Spinal cord (tissue), 10 donors: ENCODE measurements around the gene UGT1A3. TPM values are rescaled to one million over a fixed set of nuclear protein-coding genes. Genes with fewer than 3 reads are reported as not detected.
A peak's percentile ranks its signal among the peaks of the same experiment; 100 is the strongest.

Source experiments
- DNase-seq, 6 donors: peaks; one replicate each; pipeline versions ENCODE4 v3.0.0 to v3.0.0-alpha.2; 2013 to 2015; ENCODE audit warnings: low spot score in 6 of 6, low read depth in 4 of 6
- H3K27ac ChIP-seq: one replicate; pipeline ENCODE4 v1.5.1; 2013; ENCODE audit warnings: low read depth, low read length, control low read depth
- H3K27me3 ChIP-seq: one replicate; pipeline ENCODE4 v1.6.1; 2013; ENCODE audit warnings: low read length; ENCODE audit not compliant: control insufficient read depth, insufficient read depth
- H3K36me3 ChIP-seq: one replicate; pipeline ENCODE4 v1.6.1; 2013; ENCODE audit warnings: low read length; ENCODE audit not compliant: control insufficient read depth, insufficient read depth
- H3K4me1 ChIP-seq: one replicate; pipeline ENCODE4 v1.6.1; 2013; ENCODE audit warnings: low read length; ENCODE audit not compliant: control insufficient read depth, insufficient read depth
- H3K4me3 ChIP-seq: one replicate; pipeline ENCODE4 v1.5.1; 2013; ENCODE audit warnings: low read depth, low read length, control low read depth
- H3K9me3 ChIP-seq: one replicate; pipeline ENCODE4 v1.6.1; 2013; ENCODE audit warnings: low read length; ENCODE audit not compliant: control insufficient read depth, insufficient read depth
- WGBS: methylation state at CpG from one replicate; pipeline ENCODE4 v1.1.5; 2013; ENCODE audit warnings: missing lambda C conversion rate; ENCODE audit not compliant: insufficient coverage; 5-methylcytosine and 5-hydroxymethylcytosine counted together
- long read RNA-seq, 4 donors: transcript quantifications; one replicate each; lab custom pipeline, GENCODE V29; 2026
- polyA plus RNA-seq, 2 donors: library from polyadenylated mRNA; unstranded; fragments of 120-200 nt; gene quantifications; one replicate each; pipeline ENCODE4 v1.2.1, GENCODE V29; 2013; ENCODE audit not compliant: insufficient read length in 2 of 2
- total RNA-seq, 2 donors: library from RNA; depleted of rRNA in 1 of 2; stranded (reverse); fragments of 120-200 nt in 1 of 2; fragments of >200 nt in 1 of 2; gene quantifications; one replicate each; pipeline versions ENCODE4 v1.2.3 to v1.2.4, GENCODE V29; 2013 to 2014
- donor health status: healthy.

UGT1A3 gene
- not detected for total RNA-seq
- polyA plus RNA-seq: not detected
- long read RNA-seq, donor 1: 0 reads
- long read RNA-seq, donor 2: 0 reads
- long read RNA-seq, donor 3: 0 reads
- long read RNA-seq, donor 4: 0 reads

GRCh38 chr2:233728723-233729301 lies at the start of gene UGT1A3:
Gene UGT1A3, plus strand, starts transcription at chr2:233729042. Its CDS starts 85 bp downstream, at chr2:233729127.
- no peak within 1 kb of the TSS for H3K27ac ChIP-seq
- no peaks in the 10 kb centered on the region for H3K4me1 ChIP-seq
- H3K27me3 ChIP-seq: no peaks in the 10 kb centered on the region
- WGBS: 72% methylated on average over 8 of the region's 8 CpGs
- H3K36me3 ChIP-seq: no peaks in the 10 kb centered on the region
- H3K4me3 ChIP-seq: no peak within 1 kb of the TSS
- no peak for DNase-seq
- no peaks in the 10 kb centered on the region for H3K9me3 ChIP-seq

DNA sequence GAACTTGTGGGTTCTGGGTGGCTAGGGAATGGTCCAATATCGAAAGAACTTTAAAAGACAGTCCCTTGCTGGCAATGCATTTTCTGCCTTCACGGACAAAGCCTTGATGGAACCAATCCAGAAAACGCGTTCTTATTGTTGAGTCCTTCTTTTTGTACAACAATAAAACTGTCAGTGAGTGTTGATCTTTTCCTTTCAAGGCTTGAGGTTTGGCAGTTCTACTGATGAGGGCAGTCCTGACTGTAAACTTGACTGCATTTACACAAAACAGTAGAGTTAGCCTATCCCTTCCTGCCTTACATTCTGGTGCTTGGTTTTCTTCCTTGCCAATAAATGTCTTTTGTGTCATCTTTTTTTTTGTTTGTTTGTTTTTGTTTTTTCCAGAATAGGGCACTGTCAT lies 49.6 kb upstream of the UGT1A3 start:
- no peaks in the 10 kb centered on the region for H3K4me1 ChIP-seq
- peak in 1 of 6 donors; percentile 13 for DNase-seq
- H3K36me3 ChIP-seq: no peaks in the 10 kb centered on the region
- H3K4me3 ChIP-seq: no peak overlapping the region
- no peaks in the 10 kb centered on the region for H3K9me3 ChIP-seq
- WGBS: 19% methylated on average over 3 of the region's 4 CpGs
- H3K27me3 ChIP-seq: no peaks in the 10 kb centered on the region
- H3K27ac ChIP-seq: no peak overlapping the region

GRCh38 chr2:233680361-233681045 lies 48.3 kb upstream of the UGT1A3 start:
- Histone ChIP-seq H3K27me3 (no peaks in the 10 kb centered on the region), H3K9me3 (no peaks in the 10 kb centered on the region), H3K4me3 (no peak overlapping the region), H3K4me1 (no peaks in the 10 kb centered on the region), H3K36me3 (no peaks in the 10 kb centered on the region), H3K27ac (no peak overlapping the region)
- DNase-seq: no peak
- WGBS: 89% methylated on average over 3 of the region's 4 CpGs

DNA sequence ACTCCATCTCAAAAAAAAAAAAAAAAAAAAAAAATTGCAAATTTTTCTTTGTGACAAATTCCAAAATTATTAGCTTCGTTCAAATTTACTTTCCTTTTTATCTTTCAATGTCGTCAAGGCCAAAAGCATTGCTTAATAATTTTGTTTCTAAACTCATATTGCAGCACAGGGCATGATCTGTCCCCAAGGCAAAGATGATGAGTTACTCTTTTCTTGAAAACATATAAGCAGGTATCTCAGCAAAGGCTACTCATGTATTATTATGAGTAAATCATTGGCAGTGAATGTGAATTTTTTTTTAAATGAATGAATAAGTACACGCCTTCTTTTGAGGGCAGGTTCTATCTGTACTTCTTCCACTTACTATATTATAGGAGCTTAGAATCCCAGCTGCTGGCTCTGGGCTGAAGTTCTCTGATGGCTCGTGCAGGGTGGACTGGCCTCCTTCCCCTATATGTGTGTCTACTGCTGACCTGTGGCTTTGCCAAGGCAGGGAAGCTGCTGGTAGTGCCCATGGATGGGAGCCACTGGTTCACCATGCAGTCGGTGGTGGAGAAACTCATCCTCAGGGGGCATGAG lies 47.2 kb upstream of the UGT1A3 start, which contains the start of gene UGT1A7:
Gene UGT1A7 (plus strand): TSS at position 381 of the 579 bp plus-strand sequence. CDS start 37 bp downstream, at position 418.
- Histone ChIP-seq H3K4me1 (no peaks in the 10 kb centered on the region), H3K9me3 (no peaks in the 10 kb centered on the region), H3K4me3 (no peak within 1 kb of the TSS), H3K36me3 (no peaks in the 10 kb centered on the region), H3K27me3 (no peaks in the 10 kb centered on the region), H3K27ac (no peak within 1 kb of the TSS)
- no peak for DNase-seq
- WGBS: 100% methylated on average over 1 of the region's 5 CpGs

DNA sequence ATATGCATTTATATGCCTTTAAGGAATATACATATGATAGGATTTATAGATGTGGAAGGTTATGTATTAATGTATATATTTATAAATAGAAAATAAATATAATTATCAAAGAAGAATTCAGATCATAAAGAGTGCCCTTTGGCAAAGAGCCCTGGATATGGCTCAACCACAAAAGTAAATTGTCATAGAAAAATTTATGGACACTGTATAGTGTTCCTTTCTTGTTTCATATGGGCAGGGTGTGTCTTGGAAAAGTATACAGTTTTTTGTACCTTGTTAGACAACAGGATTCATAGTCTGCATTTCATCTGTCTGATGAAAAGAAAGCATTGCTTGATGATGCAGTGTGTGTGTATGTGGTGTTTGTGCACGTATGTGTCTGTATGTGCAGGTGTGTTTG lies 44.2 kb upstream of the UGT1A3 start:
- H3K27me3 ChIP-seq: no peaks in the 10 kb centered on the region
- no peaks in the 10 kb centered on the region for H3K4me1 ChIP-seq
- WGBS: no CpG with 5 or more reads among the region's 1 CpG
- no peak overlapping the region for H3K4me3 ChIP-seq
- DNase-seq: no peak
- no peaks in the 10 kb centered on the region for H3K36me3 ChIP-seq
- H3K9me3 ChIP-seq: no peaks in the 10 kb centered on the region
- no peak overlapping the region for H3K27ac ChIP-seq

- no peak for DNase-seq
- WGBS: 67% methylated on average over 3 of the region's 5 CpGs
- no peaks in the 10 kb centered on the region for H3K4me1 ChIP-seq
- no peaks in the 10 kb centered on the region for H3K36me3 ChIP-seq
- no peak overlapping the region for H3K27ac ChIP-seq
- H3K9me3 ChIP-seq: no peaks in the 10 kb centered on the region
- H3K4me3 ChIP-seq: no peak overlapping the region
- no peaks in the 10 kb centered on the region for H3K27me3 ChIP-seq
These were observed 41.9 kb upstream of the UGT1A3 start for GRCh38 chr2:233686928-233687327.

- no peaks in the 10 kb centered on the region for H3K4me1 ChIP-seq
- H3K4me3 ChIP-seq: no peak overlapping the region
- H3K27ac ChIP-seq: no peak overlapping the region
- H3K36me3 ChIP-seq: no peaks in the 10 kb centered on the region
- no peak for DNase-seq
- WGBS: 100% methylated on average over 2 of the region's 5 CpGs
- H3K27me3 ChIP-seq: no peaks in the 10 kb centered on the region
- no peaks in the 10 kb centered on the region for H3K9me3 ChIP-seq
These were observed 40.5 kb upstream of the UGT1A3 start for GRCh38 chr2:233688341-233688740.

GRCh38 chr2:233689031-233689430 lies 39.8 kb upstream of the UGT1A3 start:
- Histone ChIP-seq H3K27me3 (no peaks in the 10 kb centered on the region), H3K9me3 (no peaks in the 10 kb centered on the region), H3K27ac (no peak overlapping the region), H3K36me3 (no peaks in the 10 kb centered on the region), H3K4me3 (no peak overlapping the region), H3K4me1 (no peaks in the 10 kb centered on the region)
- no peak for DNase-seq

DNA sequence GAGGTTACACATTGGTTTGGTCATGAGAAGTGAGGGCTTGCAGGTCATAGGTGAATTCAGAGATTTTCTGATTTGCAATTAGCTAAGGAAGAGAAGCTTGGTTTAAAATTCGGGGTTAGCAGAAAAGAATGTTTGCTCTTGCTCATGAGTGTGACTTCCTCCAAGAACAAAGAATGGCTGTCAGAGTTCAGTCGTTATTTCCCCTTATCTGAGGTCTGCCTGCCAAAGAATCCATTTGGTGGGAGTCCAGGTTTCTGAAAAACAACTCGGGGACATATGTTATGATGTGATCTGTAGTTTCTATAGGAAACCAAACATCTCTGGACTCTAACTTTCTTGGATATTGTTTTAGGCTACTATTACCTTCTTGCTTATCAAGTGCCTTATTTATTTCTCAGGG lies 39.3 kb upstream of the UGT1A3 start:
- Histone ChIP-seq H3K9me3 (no peaks in the 10 kb centered on the region), H3K4me3 (no peak overlapping the region), H3K27ac (no peak overlapping the region), H3K4me1 (no peaks in the 10 kb centered on the region), H3K36me3 (no peaks in the 10 kb centered on the region), H3K27me3 (no peaks in the 10 kb centered on the region)
- 52% methylated on average over 2 of the region's 3 CpGs for WGBS
- DNase-seq: no peak

- no peaks in the 10 kb centered on the region for H3K9me3 ChIP-seq
- H3K36me3 ChIP-seq: no peaks in the 10 kb centered on the region
- no peak for DNase-seq
- no peaks in the 10 kb centered on the region for H3K27me3 ChIP-seq
- no peaks in the 10 kb centered on the region for H3K4me1 ChIP-seq
- no peak overlapping the region for H3K27ac ChIP-seq
- 90% methylated on average over 1 of the region's 4 CpGs for WGBS
- no peak overlapping the region for H3K4me3 ChIP-seq
These were observed 38.4 kb upstream of the UGT1A3 start for GRCh38 chr2:233690444-233690843.
